ENCODE measurements around the gene TSHZ2.

GRCh38 chr20:53510704-53511103 lies 538.5 kb downstream of the TSHZ2 start:
- no peak for TF ChIP-seq POLR2AphosphoS5 (IDR thresholded peaks at IDR 0.05; ENCODE audit: low read depth, low read length)
- no peak for TF ChIP-seq CTCF (IDR thresholded peaks at IDR 0.05 in 2 of 3, conservative IDR thresholded peaks at IDR 0.05 in 1 of 3; ENCODE audit: borderline replicate concordance in 1 of 3, insufficient read depth in 1 of 3, low read depth in 2 of 3, low read length in 2 of 3)
- TF ChIP-seq CBX3 (IDR thresholded peaks at IDR 0.05; ENCODE audit: low read depth): no peak

All from HCT116 (cell line).